ENCODE measurements around the gene HDGFL3. TPM values are rescaled to one million over a fixed set of nuclear protein-coding genes. Genes with fewer than 3 reads are reported as not detected.
"Not testable (repeated sequence)": the region's sequence is repeated elsewhere in the genome, so short reads cannot be mapped to it uniquely, and the experiment has no call there.

Gene HDGFL3
- total and polyA plus RNA-seq, 5 donors = 17.0 to 45.2 (median 36.1) TPM

- Histone ChIP-seq H3K9me3 (ENCODE audit: control insufficient read depth, low read length) (no peaks in the 10 kb centered on the region), H3K4me3 (ENCODE audit: low read length) (no peak overlapping the region), H3K27ac (ENCODE audit: low read length) (no peak overlapping the region), H3K27me3 (ENCODE audit: control insufficient read depth, insufficient read depth) (no peaks in the 10 kb centered on the region), H3K4me1 (ENCODE audit: control insufficient read depth, insufficient read depth, low read length) (no peaks in the 10 kb centered on the region)
- ATAC-seq (no peak), DNase-seq (no peak)
- intact Hi-C loops (cut with DNase I) = no loop called here
- 82% methylated on average over 3 of the region's 3 CpGs for WGBS
Observed at GRCh38 chr15:83198476-83198875, 9.1 kb downstream of the HDGFL3 start.

- 57% methylated on average over 2 of the region's 2 CpGs for WGBS
- intact Hi-C loops (cut with DNase I) = no loop called here
- Histone ChIP-seq H3K27ac (ENCODE audit: low read length) (no peak overlapping the region), H3K4me1 (ENCODE audit: control insufficient read depth, insufficient read depth, low read length) (no peaks in the 10 kb centered on the region), H3K9me3 (ENCODE audit: control insufficient read depth, low read length) (no peaks in the 10 kb centered on the region), H3K4me3 (ENCODE audit: low read length) (no peak overlapping the region), H3K27me3 (ENCODE audit: control insufficient read depth, insufficient read depth) (no peaks in the 10 kb centered on the region)
- DNase-seq (no peak), ATAC-seq (no peak)
Observed at GRCh38 chr15:83194528-83194927, 13.1 kb downstream of the HDGFL3 start.

GRCh38 chr15:83193721-83194120, 13.9 kb downstream of the HDGFL3 start:
- Histone ChIP-seq H3K4me1 (ENCODE audit: control insufficient read depth, insufficient read depth, low read length) (no peaks in the 10 kb centered on the region), H3K27me3 (ENCODE audit: control insufficient read depth, insufficient read depth) (no peaks in the 10 kb centered on the region), H3K4me3 (ENCODE audit: low read length) (no peak overlapping the region), H3K27ac (ENCODE audit: low read length) (no peak overlapping the region), H3K9me3 (ENCODE audit: control insufficient read depth, low read length) (no peaks in the 10 kb centered on the region)
- intact Hi-C loops (cut with DNase I) = no loop called here
- WGBS = 93% methylated on average over 2 of the region's 2 CpGs
- DNase-seq (no peak), ATAC-seq (no peak)

GRCh38 chr15:83192742-83193141, 14.9 kb downstream of the HDGFL3 start:
- Histone ChIP-seq H3K9me3 (ENCODE audit: control insufficient read depth, low read length) (no peaks in the 10 kb centered on the region), H3K27ac (ENCODE audit: low read length) (no peak overlapping the region), H3K4me3 (ENCODE audit: low read length) (no peak overlapping the region), H3K4me1 (ENCODE audit: control insufficient read depth, insufficient read depth, low read length) (no peaks in the 10 kb centered on the region), H3K27me3 (ENCODE audit: control insufficient read depth, insufficient read depth) (no peaks in the 10 kb centered on the region)
- WGBS = 89% methylated on average over 2 of the region's 2 CpGs
- intact Hi-C loops (cut with DNase I) = no loop called here
- no peak for DNase-seq
- no peak for ATAC-seq

GRCh38 chr15:83190450-83190849, 17.2 kb downstream of the HDGFL3 start:
- Histone ChIP-seq H3K27ac (ENCODE audit: low read length) (no peak overlapping the region), H3K27me3 (ENCODE audit: control insufficient read depth, insufficient read depth) (no peaks in the 10 kb centered on the region), H3K9me3 (ENCODE audit: control insufficient read depth, low read length) (no peaks in the 10 kb centered on the region), H3K4me3 (ENCODE audit: low read length) (no peak overlapping the region), H3K4me1 (ENCODE audit: control insufficient read depth, insufficient read depth, low read length) (no peaks in the 10 kb centered on the region)
- DNase-seq = no peak
- ATAC-seq = no peak
- intact Hi-C loops (cut with DNase I) = no loop called here
- 97% methylated on average over 1 of the region's 1 CpG for WGBS

GRCh38 chr15:83185561-83185960, 22.1 kb downstream of the HDGFL3 start:
- no peaks in the 10 kb centered on the region for H3K4me1 ChIP-seq (ENCODE audit: control insufficient read depth, insufficient read depth, low read length)
- DNase-seq (no peak), ATAC-seq (no peak)
- intact Hi-C loops (cut with DNase I) = no loop called here
- H3K27me3 ChIP-seq (ENCODE audit: control insufficient read depth, insufficient read depth) = no peaks in the 10 kb centered on the region
- 96% methylated on average over 3 of the region's 3 CpGs for WGBS
- H3K27ac ChIP-seq (ENCODE audit: low read length) = no peak overlapping the region
- H3K4me3 ChIP-seq (ENCODE audit: low read length) = no peak overlapping the region
- H3K9me3 ChIP-seq (ENCODE audit: control insufficient read depth, low read length) = no peaks in the 10 kb centered on the region

- 90% methylated on average over 3 of the region's 3 CpGs for WGBS
Observed at GRCh38 chr15:83178869-83179325, 28.7 kb downstream of the HDGFL3 start.

GRCh38 chr15:83178390-83178789, 29.2 kb downstream of the HDGFL3 start:
- H3K4me1 ChIP-seq (ENCODE audit: control insufficient read depth, insufficient read depth, low read length) = peaks cover 1% of the 10 kb centered on the region
- no peak overlapping the region for H3K4me3 ChIP-seq (ENCODE audit: low read length)
- intact Hi-C loops (cut with DNase I) = no loop called here
- no peaks in the 10 kb centered on the region for H3K27me3 ChIP-seq (ENCODE audit: control insufficient read depth, insufficient read depth)
- H3K27ac ChIP-seq (ENCODE audit: low read length) = no peak overlapping the region
- DNase-seq (no peak), ATAC-seq (no peak)
- no peaks in the 10 kb centered on the region for H3K9me3 ChIP-seq (ENCODE audit: control insufficient read depth, low read length)
- WGBS = 84% methylated on average over 2 of the region's 2 CpGs

More at GRCh38 chr15:83178869-83179325, 28.7 kb downstream of the HDGFL3 start:
- ATAC-seq (no peak), DNase-seq (no peak)
- no peak overlapping the region for H3K27ac ChIP-seq (ENCODE audit: low read length)
- no peaks in the 10 kb centered on the region for H3K9me3 ChIP-seq (ENCODE audit: control insufficient read depth, low read length)
- peaks cover 1% of the 10 kb centered on the region for H3K4me1 ChIP-seq (ENCODE audit: control insufficient read depth, insufficient read depth, low read length)
- H3K27me3 ChIP-seq (ENCODE audit: control insufficient read depth, insufficient read depth) = no peaks in the 10 kb centered on the region
- H3K4me3 ChIP-seq (ENCODE audit: low read length) = no peak overlapping the region
- intact Hi-C loops (cut with DNase I) = no loop called here

GRCh38 chr15:83174891-83175290, 32.7 kb downstream of the HDGFL3 start:
- no peak for DNase-seq
- Histone ChIP-seq H3K4me3 (ENCODE audit: low read length) (no peak overlapping the region), H3K4me1 (ENCODE audit: control insufficient read depth, insufficient read depth, low read length) (peaks cover 1% of the 10 kb centered on the region), H3K27me3 (ENCODE audit: control insufficient read depth, insufficient read depth) (no peaks in the 10 kb centered on the region), H3K9me3 (ENCODE audit: control insufficient read depth, low read length) (no peaks in the 10 kb centered on the region), H3K27ac (ENCODE audit: low read length) (no peak overlapping the region)
- intact Hi-C loops (cut with DNase I) = no loop called here
- WGBS = 97% methylated on average over 1 of the region's 1 CpG
- ATAC-seq = no peak

- no peak overlapping the region for H3K27ac ChIP-seq (ENCODE audit: low read length)
- intact Hi-C loops (cut with DNase I) = no loop called here
- H3K27me3 ChIP-seq (ENCODE audit: control insufficient read depth, insufficient read depth) = no peaks in the 10 kb centered on the region
- no peak for DNase-seq
- H3K9me3 ChIP-seq (ENCODE audit: control insufficient read depth, low read length) = no peaks in the 10 kb centered on the region
- WGBS = 93% methylated on average over 4 of the region's 4 CpGs
- no peak overlapping the region for H3K4me3 ChIP-seq (ENCODE audit: low read length)
- no peak for ATAC-seq
- no peaks in the 10 kb centered on the region for H3K4me1 ChIP-seq (ENCODE audit: control insufficient read depth, insufficient read depth, low read length)
Observed at GRCh38 chr15:83170474-83171165, 37.0 kb downstream of the HDGFL3 start.

- H3K27ac ChIP-seq (ENCODE audit: low read length); H3K4me3 ChIP-seq (ENCODE audit: low read length); H3K27me3 ChIP-seq (ENCODE audit: control insufficient read depth, insufficient read depth); ATAC-seq; H3K4me1 ChIP-seq (ENCODE audit: control insufficient read depth, insufficient read depth, low read length); DNase-seq; intact Hi-C loops (cut with DNase I); H3K9me3 ChIP-seq (ENCODE audit: control insufficient read depth, low read length): not testable (repeated sequence)
- WGBS = over 99% methylated on average over 5 of the region's 5 CpGs
Observed at GRCh38 chr15:83169576-83169975, 38.0 kb downstream of the HDGFL3 start.

GRCh38 chr15:83166830-83167229, 40.8 kb downstream of the HDGFL3 start:
- no peak for ATAC-seq
- intact Hi-C loops (cut with DNase I) = no loop called here
- no peaks in the 10 kb centered on the region for H3K9me3 ChIP-seq (ENCODE audit: control insufficient read depth, low read length)
- DNase-seq = no peak
- 88% methylated on average over 2 of the region's 2 CpGs for WGBS
- no peak overlapping the region for H3K27ac ChIP-seq (ENCODE audit: low read length)
- no peak overlapping the region for H3K4me3 ChIP-seq (ENCODE audit: low read length)
- no peaks in the 10 kb centered on the region for H3K4me1 ChIP-seq (ENCODE audit: control insufficient read depth, insufficient read depth, low read length)
- H3K27me3 ChIP-seq (ENCODE audit: control insufficient read depth, insufficient read depth) = no peaks in the 10 kb centered on the region
